B cell (primary cell): ENCODE results near the gene VILL. TPM values are rescaled to one million over a fixed set of nuclear protein-coding genes. Genes with fewer than 3 reads are reported as not detected.

ENCODE experiments used
- ATAC-seq: fragments of 200-7000 bp; cut with Tn5 transposase; one replicate; pipeline ENCODE4 v1.10.0; 2021; ENCODE audit warnings: low read depth, mild to moderate bottlenecking, moderate number of reproducible peaks, moderate library complexity
- CTCF ChIA-PET: fragments of 350-600 bp; sonication (Branson Sonifier 250); formaldehyde crosslinking; loops from one replicate; lab custom pipeline; 2021; ENCODE audit warnings: antibody characterized with exemption, inconsistent platforms; lab: Charles Lee
- POLR2A ChIA-PET: fragments of 350-600 bp; sonication (Branson Sonifier 250); formaldehyde crosslinking; loops from one replicate; lab custom pipeline; 2021; ENCODE audit warnings: antibody characterized with exemption; lab: Charles Lee
- DNase-seq: peaks from one replicate; pipeline ENCODE4 v3.0.0; 2013
- H2AFZ ChIP-seq: 2 replicates; pipeline ENCODE4 v1.6.1; 2012; ENCODE audit warnings: mild to moderate bottlenecking, low read depth, low read length; ENCODE audit not compliant: insufficient read depth, poor library complexity, severe bottlenecking
- H3K27ac ChIP-seq, 2 donors: 1 replicate in 1 of 2; 2 replicates in 1 of 2; pipeline ENCODE4 v1.5.1; 2012 to 2013; ENCODE audit warnings: low read length in 2 of 2, mild to moderate bottlenecking in 2 of 2, moderate library complexity in 1 of 2
- H3K27me3 ChIP-seq, 4 experiments: fragments of 200-600 bp in 1 of 4; sonication (generic) in 1 of 4; replicated peaks in 1 of 4; 1 replicate in 2 of 4; 2 replicates in 2 of 4; pipeline versions ENCODE4 v1.6.1 to v1.7.0; 2013 to 2016; ENCODE audit warnings: low read length in 3 of 4, mild to moderate bottlenecking in 2 of 4, mixed read lengths in 1 of 4, moderate library complexity in 1 of 4; ENCODE audit not compliant: insufficient read depth in 4 of 4, control insufficient read depth in 3 of 4; ENCODE audit errors: control extremely low read depth in 1 of 4
- H3K36me3 ChIP-seq, 2 experiments: replicated peaks in 1 of 2; 1 replicate in 1 of 2; 2 replicates in 1 of 2; pipeline versions ENCODE4 v1.6.1 to v1.7.1; 2013; ENCODE audit warnings: low read length in 1 of 2; ENCODE audit not compliant: insufficient read depth in 2 of 2, control insufficient read depth in 1 of 2; ENCODE audit errors: control extremely low read depth in 1 of 2, extremely low read depth in 1 of 2
- H3K4me1 ChIP-seq, 2 donors: fragments of 200-600 bp in 1 of 2; sonication (generic) in 1 of 2; 1 replicate in 1 of 2; 2 replicates in 1 of 2; pipeline versions ENCODE4 v1.5.1 to v1.6.1; 2013 to 2017; ENCODE audit warnings: low read length in 2 of 2; ENCODE audit not compliant: control insufficient read depth in 2 of 2, insufficient read depth in 2 of 2
- H3K4me2 ChIP-seq: replicated peaks from 2 replicates; pipeline ENCODE3; 2012; ENCODE audit warnings: mild to moderate bottlenecking, low read depth, low read length; ENCODE audit not compliant: poor library complexity, severe bottlenecking
- H3K4me3 ChIP-seq, 5 experiments: fragments of 200-600 bp in 1 of 5; sonication (generic) in 1 of 5; 1 replicate in 3 of 5; 2 replicates in 2 of 5; pipeline versions ENCODE4 v1.5.1 to v1.7.0; 2011 to 2016; ENCODE audit warnings: low read length in 4 of 5, mild to moderate bottlenecking in 4 of 5, low read depth in 2 of 5, control low read depth in 1 of 5, moderate library complexity in 1 of 5; ENCODE audit not compliant: insufficient read depth in 1 of 5; ENCODE audit errors: control extremely low read depth in 1 of 5, extremely low read depth in 1 of 5
- H3K79me2 ChIP-seq: fragments of 200-600 bp; sonication (generic); one replicate; pipeline ENCODE4 v1.6.0; 2016; ENCODE audit warnings: low read length; ENCODE audit not compliant: control insufficient read depth, insufficient read depth
- H3K9ac ChIP-seq: fragments of 200-600 bp; sonication (generic); 2 replicates; pipeline ENCODE4 v1.6.1; 2017; ENCODE audit warnings: mild to moderate bottlenecking, low read length, moderate library complexity
- H3K9me3 ChIP-seq, 3 donors: one replicate each; pipeline versions ENCODE4 v1.6.1 to v1.7.1; 2013; ENCODE audit warnings: low read length in 2 of 3; ENCODE audit not compliant: control insufficient read depth in 2 of 3, insufficient read depth in 1 of 3; ENCODE audit errors: control extremely low read depth in 1 of 3
- H4K20me1 ChIP-seq: 2 replicates; pipeline ENCODE4 v1.6.0; 2012; ENCODE audit warnings: mild to moderate bottlenecking, low read length; ENCODE audit not compliant: insufficient read depth, control insufficient read depth, poor library complexity, severe bottlenecking
- H3K27ac Mint-ChIP-seq: one replicate; pipeline ENCODE4 v1.8.0; 2021; ENCODE audit warnings: mixed read lengths
- H3K27me3 Mint-ChIP-seq: one replicate; pipeline ENCODE4 v1.8.0; 2021; ENCODE audit warnings: mixed read lengths
- H3K4me1 Mint-ChIP-seq: one replicate; pipeline ENCODE4 v1.8.0; 2021; ENCODE audit warnings: mixed read lengths
- H3K4me3 Mint-ChIP-seq: one replicate; pipeline ENCODE4 v1.8.0; 2021; ENCODE audit warnings: mixed read lengths
- H3K9me3 Mint-ChIP-seq: one replicate; pipeline ENCODE4 v1.8.0; 2022; ENCODE audit warnings: mixed read lengths; ENCODE audit not compliant: insufficient read depth
- CTCF ChIP-seq: fragments of 200-600 bp; IDR thresholded peaks from one replicate; pipeline ENCODE4 v1.8.0; 2022; ENCODE audit warnings: antibody characterized with exemption, mild to moderate bottlenecking
- EZH2 ChIP-seq: IDR thresholded peaks from 2 replicates; pipeline ENCODE4 v1.6.1; 2012; ENCODE audit warnings: borderline replicate concordance, low read depth, mild to moderate bottlenecking, moderate library complexity, low read length; ENCODE audit not compliant: insufficient read depth, poor library complexity, severe bottlenecking
- WGBS: methylation state at CpG from one replicate; pipeline ENCODE4 v1.1.5; 2013; ENCODE audit warnings: missing lambda C conversion rate; ENCODE audit not compliant: insufficient coverage; 5-methylcytosine and 5-hydroxymethylcytosine counted together
- intact Hi-C: fragments of 100-400 bp; cut with micrococcal nuclease; formaldehyde crosslinking; loops from one replicate; pipeline ENCODE4 v1.10.0; 2022
- polyA plus RNA-seq: library from polyadenylated mRNA; depleted of rRNA; stranded (reverse); fragments of >200 nt; gene quantifications from 2 replicates; pipeline ENCODE4 v1.2.3, GENCODE V29; 2012
- total RNA-seq, 2 donors: library from RNA; stranded (reverse); fragments of 120-200 nt in 1 of 2; gene quantifications; 1 replicate in 1 of 2; 2 replicates in 1 of 2; pipeline versions ENCODE4 v1.2.3 to v1.2.4, GENCODE V29; 2013 to 2022

VILL gene
- total and polyA plus RNA-seq, 2 donors (not counting 1 experiment from before 2014, with no cell fraction given) = 35.2 to 46.4 TPM

- no peak for DNase-seq
These were observed 37.2 kb downstream of the VILL start for GRCh38 chr3:38027466-38028465.

More at GRCh38 chr3:38027466-38028465, 37.2 kb downstream of the VILL start:
- Histone ChIP-seq H3K9ac (no peak overlapping the region), H3K27ac (no peak overlapping the region), H3K36me3 (no peaks in the 10 kb centered on the region), H3K4me1 (peaks cover 26 to 44% of the 10 kb centered on the region in 2 donors), H3K9me3 (peaks cover 0 to 19% (median 0%) of the 10 kb centered on the region in 3 donors), H3K27me3 (peaks cover 0 to 48% (median 20%) of the 10 kb centered on the region in 4 experiments), H4K20me1 (no peaks in the 10 kb centered on the region), H3K4me3 (no peak overlapping the region), H2AFZ (no peak overlapping the region), H3K4me2 (no peak overlapping the region), H3K79me2 (no peaks in the 10 kb centered on the region)
- intact Hi-C loops = no loop called here
- Mint-ChIP-seq H3K27ac (no peak overlapping the region), H3K27me3 (peaks cover 28% of the 10 kb centered on the region), H3K4me3 (peak overlapping the region; percentile 69), H3K9me3 (no peaks in the 10 kb centered on the region), H3K4me1 (peaks cover 38% of the 10 kb centered on the region)
- ChIA-PET CTCF (interaction anchor here (2.0 to 2.4 kb wide), 2 partner anchors 11 to 31 kb away, joined by 7 to 8 read pairs; partner anchors contain the start of gene DLEC1), POLR2A (no interaction called here)
- WGBS = 97% methylated on average over 6 of the region's 6 CpGs
- ATAC-seq = no peak
- TF ChIP-seq CTCF (no peak), EZH2 (no peak)
